ENCODE results near the gene HSD3B2.

DNA sequence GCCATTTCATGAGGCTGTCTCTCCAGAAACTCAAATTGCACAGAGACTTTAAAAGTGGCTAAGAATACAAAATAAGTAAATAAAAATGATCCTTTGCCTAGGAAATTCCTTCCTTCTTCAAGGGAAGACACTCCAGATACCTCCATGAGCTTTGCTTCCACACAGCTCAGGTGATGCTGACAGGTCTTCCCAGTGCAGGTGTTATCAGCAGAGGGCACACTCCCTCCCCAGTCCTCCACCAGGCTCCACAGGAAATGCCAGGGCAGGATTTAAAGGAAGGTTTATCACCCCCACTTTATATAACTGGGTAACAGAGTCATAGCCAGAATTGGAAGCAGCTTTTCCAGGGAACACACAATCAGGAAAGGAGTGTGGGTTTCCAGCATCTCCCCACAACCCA lies 5.7 kb downstream of the HSD3B2 start:
- TF ChIP-seq, protein P1, sequence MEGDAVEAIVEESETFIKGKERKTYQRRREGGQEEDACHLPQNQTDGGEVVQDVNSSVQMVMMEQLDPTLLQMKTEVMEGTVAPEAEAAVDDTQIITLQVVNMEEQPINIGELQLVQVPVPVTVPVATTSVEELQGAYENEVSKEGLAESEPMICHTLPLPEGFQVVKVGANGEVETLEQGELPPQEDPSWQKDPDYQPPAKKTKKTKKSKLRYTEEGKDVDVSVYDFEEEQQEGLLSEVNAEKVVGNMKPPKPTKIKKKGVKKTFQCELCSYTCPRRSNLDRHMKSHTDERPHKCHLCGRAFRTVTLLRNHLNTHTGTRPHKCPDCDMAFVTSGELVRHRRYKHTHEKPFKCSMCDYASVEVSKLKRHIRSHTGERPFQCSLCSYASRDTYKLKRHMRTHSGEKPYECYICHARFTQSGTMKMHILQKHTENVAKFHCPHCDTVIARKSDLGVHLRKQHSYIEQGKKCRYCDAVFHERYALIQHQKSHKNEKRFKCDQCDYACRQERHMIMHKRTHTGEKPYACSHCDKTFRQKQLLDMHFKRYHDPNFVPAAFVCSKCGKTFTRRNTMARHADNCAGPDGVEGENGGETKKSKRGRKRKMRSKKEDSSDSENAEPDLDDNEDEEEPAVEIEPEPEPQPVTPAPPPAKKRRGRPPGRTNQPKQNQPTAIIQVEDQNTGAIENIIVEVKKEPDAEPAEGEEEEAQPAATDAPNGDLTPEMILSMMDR (IDR thresholded peaks at IDR 0.05): no peak
- no peak for TF ChIP-seq EZH2 (IDR thresholded peaks at IDR 0.05)
